ENCODE results near the gene TMEM53.

Gene TMEM53

DNA sequence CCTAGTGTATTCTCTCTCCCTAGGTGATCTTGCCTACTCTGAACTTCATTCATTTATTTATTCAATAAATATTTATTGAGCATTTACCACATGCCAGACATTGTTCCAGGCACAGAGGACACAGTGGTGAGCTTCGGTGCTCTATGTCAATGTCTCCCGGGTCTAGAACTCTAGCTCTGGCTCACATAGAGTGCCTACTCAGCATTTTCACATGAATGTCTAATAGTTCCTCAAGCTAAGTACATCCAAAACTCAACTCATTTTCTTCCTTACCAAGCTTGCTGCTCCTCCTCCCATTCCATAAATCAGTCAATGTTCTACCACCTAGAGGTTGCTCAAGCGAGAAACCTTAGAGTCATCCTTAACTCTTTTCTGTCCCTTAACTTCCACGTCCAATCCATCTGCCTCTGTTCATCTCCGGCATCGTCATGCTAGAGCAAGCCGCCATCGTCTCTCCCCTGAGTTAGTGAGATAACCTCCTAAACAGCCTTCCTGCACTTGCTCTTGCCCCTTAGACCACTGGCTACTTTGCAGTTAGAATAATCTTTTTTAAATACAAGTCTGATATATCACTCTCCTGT is 67.5 kb downstream of the TMEM53 start:
- no peak overlapping the region for H3K4me3 ChIP-seq (ENCODE audit: control insufficient read depth, low read depth, low read length)
- no peak for DNase-seq (ENCODE audit: low read depth)
- TF ChIP-seq, protein P1, sequence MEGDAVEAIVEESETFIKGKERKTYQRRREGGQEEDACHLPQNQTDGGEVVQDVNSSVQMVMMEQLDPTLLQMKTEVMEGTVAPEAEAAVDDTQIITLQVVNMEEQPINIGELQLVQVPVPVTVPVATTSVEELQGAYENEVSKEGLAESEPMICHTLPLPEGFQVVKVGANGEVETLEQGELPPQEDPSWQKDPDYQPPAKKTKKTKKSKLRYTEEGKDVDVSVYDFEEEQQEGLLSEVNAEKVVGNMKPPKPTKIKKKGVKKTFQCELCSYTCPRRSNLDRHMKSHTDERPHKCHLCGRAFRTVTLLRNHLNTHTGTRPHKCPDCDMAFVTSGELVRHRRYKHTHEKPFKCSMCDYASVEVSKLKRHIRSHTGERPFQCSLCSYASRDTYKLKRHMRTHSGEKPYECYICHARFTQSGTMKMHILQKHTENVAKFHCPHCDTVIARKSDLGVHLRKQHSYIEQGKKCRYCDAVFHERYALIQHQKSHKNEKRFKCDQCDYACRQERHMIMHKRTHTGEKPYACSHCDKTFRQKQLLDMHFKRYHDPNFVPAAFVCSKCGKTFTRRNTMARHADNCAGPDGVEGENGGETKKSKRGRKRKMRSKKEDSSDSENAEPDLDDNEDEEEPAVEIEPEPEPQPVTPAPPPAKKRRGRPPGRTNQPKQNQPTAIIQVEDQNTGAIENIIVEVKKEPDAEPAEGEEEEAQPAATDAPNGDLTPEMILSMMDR (IDR thresholded peaks at IDR 0.05; ENCODE audit: control insufficient read depth, insufficient read depth, low read depth, low read length, missing control alignments) = no peak

DNA sequence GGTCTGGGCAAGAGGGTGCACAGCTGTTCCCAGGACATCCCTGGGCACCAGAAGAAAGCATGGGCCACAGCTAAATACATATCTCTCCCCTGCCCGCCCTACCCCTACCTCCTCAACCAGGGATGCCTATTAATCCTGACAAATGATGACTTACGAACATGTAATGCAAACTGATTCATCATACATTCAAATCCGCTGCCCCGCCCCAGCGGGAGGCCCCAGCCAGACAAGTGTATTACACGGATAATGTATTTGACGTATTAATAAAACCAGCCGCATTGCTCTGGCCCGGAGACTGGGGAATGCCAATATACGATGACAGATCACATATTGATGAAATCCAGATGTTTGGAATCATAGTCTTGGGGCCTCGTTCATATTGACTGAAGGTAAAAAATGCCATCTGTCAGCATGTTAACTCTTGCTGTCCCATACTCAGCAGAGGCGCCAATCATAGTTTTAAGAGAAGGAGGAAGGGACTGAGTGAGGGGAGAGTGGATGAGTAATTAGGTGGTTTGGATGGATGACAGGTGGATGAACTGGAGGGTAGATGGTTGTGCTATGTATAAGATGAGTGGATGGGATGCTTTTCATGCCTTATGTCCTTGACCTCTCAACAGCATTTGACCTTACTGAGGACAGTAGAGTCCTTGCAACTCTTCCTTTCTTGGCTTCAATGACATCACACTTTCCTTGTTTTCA is 68.2 kb downstream of the TMEM53 start:
- TF ChIP-seq, protein P1 (IDR thresholded peaks at IDR 0.05; ENCODE audit: control insufficient read depth, insufficient read depth, low read depth, low read length, missing control alignments) = no peak
- H3K4me3 ChIP-seq (ENCODE audit: control insufficient read depth, low read depth, low read length) = no peak overlapping the region
- no peak for DNase-seq (ENCODE audit: low read depth)

DNA sequence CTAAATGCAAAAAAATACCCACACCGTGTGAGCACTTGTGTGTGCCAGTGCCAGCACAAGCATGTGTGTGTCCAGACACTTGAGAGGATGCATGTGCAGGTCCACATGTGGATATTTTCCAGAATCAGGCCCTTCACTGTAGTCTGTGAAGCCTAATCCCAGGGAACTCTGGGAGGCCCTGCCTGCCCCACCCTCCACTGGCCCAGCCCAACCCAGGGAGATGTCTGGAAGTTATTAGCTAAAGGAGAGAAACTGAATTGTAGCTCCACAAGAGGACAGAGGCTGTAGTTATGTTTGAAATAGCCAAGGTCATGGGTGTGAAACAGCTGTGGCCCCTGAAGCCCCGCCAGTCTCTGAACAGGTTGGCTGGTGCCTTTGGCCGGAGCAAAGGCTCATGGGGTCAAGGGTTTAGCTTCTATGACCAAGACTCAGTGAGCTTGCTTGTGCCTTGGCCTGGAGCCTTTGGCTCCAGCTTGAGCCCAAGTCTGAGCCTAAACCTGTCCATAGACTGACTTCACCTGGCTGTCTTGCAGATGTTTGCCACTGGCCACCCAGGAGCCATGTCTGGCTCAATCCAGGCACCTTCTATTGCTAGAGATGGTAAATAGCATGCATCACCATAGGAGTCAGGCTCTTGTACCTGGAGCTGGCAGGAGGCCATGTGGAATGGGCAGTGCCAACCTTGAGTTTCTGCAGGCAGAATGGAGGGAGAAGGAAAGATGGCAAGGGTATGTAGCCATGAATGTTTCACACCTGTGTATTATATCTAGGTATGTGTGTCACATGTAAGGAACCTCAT is 69.9 kb downstream of the TMEM53 start:
- no peak overlapping the region for H3K4me3 ChIP-seq (ENCODE audit: control insufficient read depth, low read depth, low read length)
- TF ChIP-seq, protein P1 (IDR thresholded peaks at IDR 0.05; ENCODE audit: control insufficient read depth, insufficient read depth, low read depth, low read length, missing control alignments) = no peak
- DNase-seq (ENCODE audit: low read depth) = no peak

DNA sequence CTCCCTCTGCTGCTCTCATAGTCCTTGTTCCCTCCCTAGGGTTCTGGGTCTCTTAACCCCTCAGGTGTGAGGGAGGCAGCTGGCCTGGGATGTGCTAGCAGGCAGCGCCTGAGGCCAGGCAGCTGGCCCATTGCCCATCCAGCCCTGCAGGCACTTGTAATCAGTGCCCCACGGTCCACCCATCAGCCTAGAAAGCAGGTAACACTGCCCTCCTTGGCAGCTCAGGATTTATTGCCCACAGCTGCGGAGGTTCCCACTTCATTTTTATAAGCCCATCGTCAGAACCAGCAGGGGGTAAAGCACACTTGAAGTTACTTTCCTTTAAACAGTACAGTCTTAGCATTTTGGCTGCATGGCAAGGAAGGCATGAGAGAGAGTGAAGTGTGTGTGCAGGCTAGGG is 70.6 kb downstream of the TMEM53 start:
- TF ChIP-seq, protein P1 (IDR thresholded peaks at IDR 0.05; ENCODE audit: control insufficient read depth, insufficient read depth, low read depth, low read length, missing control alignments) = no peak
- H3K4me3 ChIP-seq (ENCODE audit: control insufficient read depth, low read depth, low read length) = no peak overlapping the region
- no peak for DNase-seq (ENCODE audit: low read depth)
